ENCODE data around the gene BTBD3.

Gene BTBD3

GRCh38 chr20:11895861-11896387, 21.8 kb upstream of the BTBD3 start:
- no peak overlapping the region for H3K27ac ChIP-seq (ENCODE audit: low read depth, low read length)
- H3K4me3 ChIP-seq (ENCODE audit: insufficient read depth, low read length, poor library complexity, severe bottlenecking) = no peak overlapping the region
- H3K4me2 ChIP-seq (ENCODE audit: low read depth, low read length, poor library complexity, severe bottlenecking) = no peak overlapping the region
- no peaks in the 10 kb centered on the region for H3K9me2 ChIP-seq (replicated peaks; ENCODE audit: insufficient read depth, low read length)
- H2AFZ ChIP-seq (ENCODE audit: low read depth, low read length, severe bottlenecking) = no peak overlapping the region
- no peaks in the 10 kb centered on the region for H4K20me1 ChIP-seq (ENCODE audit: low read depth, low read length)
- H3K79me2 ChIP-seq (ENCODE audit: insufficient read depth, low read length) = no peaks in the 10 kb centered on the region
- no peak overlapping the region for H3K9ac ChIP-seq (ENCODE audit: low read length)
- no peaks in the 10 kb centered on the region for H3K9me3 ChIP-seq (ENCODE audit: insufficient read depth, low read length)
- no peaks in the 10 kb centered on the region for H3K27me3 ChIP-seq (ENCODE audit: low read length)
- no peaks in the 10 kb centered on the region for H3K36me3 ChIP-seq (ENCODE audit: low read length)
- TF ChIP-seq EZH2phosphoT487 (conservative IDR thresholded peaks at IDR 0.05; ENCODE audit: low read length) = no peak
- TF ChIP-seq, protein P1, sequence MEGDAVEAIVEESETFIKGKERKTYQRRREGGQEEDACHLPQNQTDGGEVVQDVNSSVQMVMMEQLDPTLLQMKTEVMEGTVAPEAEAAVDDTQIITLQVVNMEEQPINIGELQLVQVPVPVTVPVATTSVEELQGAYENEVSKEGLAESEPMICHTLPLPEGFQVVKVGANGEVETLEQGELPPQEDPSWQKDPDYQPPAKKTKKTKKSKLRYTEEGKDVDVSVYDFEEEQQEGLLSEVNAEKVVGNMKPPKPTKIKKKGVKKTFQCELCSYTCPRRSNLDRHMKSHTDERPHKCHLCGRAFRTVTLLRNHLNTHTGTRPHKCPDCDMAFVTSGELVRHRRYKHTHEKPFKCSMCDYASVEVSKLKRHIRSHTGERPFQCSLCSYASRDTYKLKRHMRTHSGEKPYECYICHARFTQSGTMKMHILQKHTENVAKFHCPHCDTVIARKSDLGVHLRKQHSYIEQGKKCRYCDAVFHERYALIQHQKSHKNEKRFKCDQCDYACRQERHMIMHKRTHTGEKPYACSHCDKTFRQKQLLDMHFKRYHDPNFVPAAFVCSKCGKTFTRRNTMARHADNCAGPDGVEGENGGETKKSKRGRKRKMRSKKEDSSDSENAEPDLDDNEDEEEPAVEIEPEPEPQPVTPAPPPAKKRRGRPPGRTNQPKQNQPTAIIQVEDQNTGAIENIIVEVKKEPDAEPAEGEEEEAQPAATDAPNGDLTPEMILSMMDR (IDR thresholded peaks at IDR 0.05; ENCODE audit: insufficient read depth, low read length, poor library complexity, severe bottlenecking) = no peak
- H3F3A ChIP-seq (ENCODE audit: insufficient read depth) = no peaks in the 10 kb centered on the region

- H3K79me2 ChIP-seq (ENCODE audit: insufficient read depth, low read length) = no peaks in the 10 kb centered on the region
- no peak overlapping the region for H3K4me3 ChIP-seq (ENCODE audit: insufficient read depth, low read length, poor library complexity, severe bottlenecking)
- H3K9me3 ChIP-seq (ENCODE audit: insufficient read depth, low read length) = no peaks in the 10 kb centered on the region
- H4K20me1 ChIP-seq (ENCODE audit: low read depth, low read length) = no peaks in the 10 kb centered on the region
- no peak overlapping the region for H3K4me2 ChIP-seq (ENCODE audit: low read depth, low read length, poor library complexity, severe bottlenecking)
- no peaks in the 10 kb centered on the region for H3K9me2 ChIP-seq (replicated peaks; ENCODE audit: insufficient read depth, low read length)
- H2AFZ ChIP-seq (ENCODE audit: low read depth, low read length, severe bottlenecking) = no peak overlapping the region
- no peaks in the 10 kb centered on the region for H3K27me3 ChIP-seq (ENCODE audit: low read length)
- no peak overlapping the region for H3K9ac ChIP-seq (ENCODE audit: low read length)
- H3K36me3 ChIP-seq (ENCODE audit: low read length) = no peaks in the 10 kb centered on the region
- no peaks in the 10 kb centered on the region for H3F3A ChIP-seq (ENCODE audit: insufficient read depth)
- no peak overlapping the region for H3K27ac ChIP-seq (ENCODE audit: low read depth, low read length)
- no peak for TF ChIP-seq EZH2phosphoT487 (conservative IDR thresholded peaks at IDR 0.05; ENCODE audit: low read length)
- TF ChIP-seq, protein P1 (IDR thresholded peaks at IDR 0.05; ENCODE audit: insufficient read depth, low read length, poor library complexity, severe bottlenecking) = no peak
Observed at GRCh38 chr20:11901127-11901526, 16.6 kb upstream of the BTBD3 start.

GRCh38 chr20:11902285-11902697, 15.4 kb upstream of the BTBD3 start:
- no peak overlapping the region for H3K27ac ChIP-seq (ENCODE audit: low read depth, low read length)
- TF ChIP-seq, protein P1 (IDR thresholded peaks at IDR 0.05; ENCODE audit: insufficient read depth, low read length, poor library complexity, severe bottlenecking) = no peak
- no peak for TF ChIP-seq EZH2phosphoT487 (conservative IDR thresholded peaks at IDR 0.05; ENCODE audit: low read length)

More at GRCh38 chr20:11902285-11902697, 15.4 kb upstream of the BTBD3 start:
- Histone ChIP-seq H3K9me2 (replicated peaks; ENCODE audit: insufficient read depth, low read length) (no peaks in the 10 kb centered on the region), H3K9me3 (ENCODE audit: insufficient read depth, low read length) (no peaks in the 10 kb centered on the region), H3K36me3 (ENCODE audit: low read length) (no peaks in the 10 kb centered on the region), H3K4me2 (ENCODE audit: low read depth, low read length, poor library complexity, severe bottlenecking) (no peak overlapping the region), H3K9ac (ENCODE audit: low read length) (no peak overlapping the region), H3F3A (ENCODE audit: insufficient read depth) (no peaks in the 10 kb centered on the region), H3K4me3 (ENCODE audit: insufficient read depth, low read length, poor library complexity, severe bottlenecking) (no peak overlapping the region), H4K20me1 (ENCODE audit: low read depth, low read length) (no peaks in the 10 kb centered on the region), H3K27me3 (ENCODE audit: low read length) (no peaks in the 10 kb centered on the region), H2AFZ (ENCODE audit: low read depth, low read length, severe bottlenecking) (no peak overlapping the region), H3K79me2 (ENCODE audit: insufficient read depth, low read length) (no peaks in the 10 kb centered on the region)

All from SU-DHL-6 (cell line).